Measurements from ENCODE around the gene PLS3. TPM values are rescaled to one million over a fixed set of nuclear protein-coding genes. Genes with fewer than 3 reads are reported as not detected.

PLS3 gene
- total and polyA plus RNA-seq, 2 of the 13 experiments (the other 11 are each of a cell fraction or from before 2014, with no cell fraction given) = 55.7 to 99.9 TPM

- Histone ChIP-seq H3K27me3 (ENCODE audit: control insufficient read depth in 1 of 2, insufficient read depth in 2 of 2, low read length in 2 of 2) (no peaks in the 10 kb centered on the region; a peak in 1 of 5 replicates), H3K27ac (ENCODE audit: extremely low read length, insufficient read depth, low read length) (peak overlapping the region; percentile 78), H3K36me3 (replicated peaks in 1 of 2; ENCODE audit: control insufficient read depth in 1 of 2, insufficient read depth in 2 of 2, low read length in 2 of 2) (no peaks in the 10 kb centered on the region), H3K4me1 (ENCODE audit: insufficient read depth, low read length) (peaks cover 37% of the 10 kb centered on the region), H3K79me2 (ENCODE audit: insufficient read depth, low read length) (peaks cover 32% of the 10 kb centered on the region), H3K9me3 (ENCODE audit: low read length) (no peaks in the 10 kb centered on the region), H3K4me3 (replicated peaks in 1 of 3; ENCODE audit: insufficient read depth in 1 of 3, low read depth in 2 of 3, low read length in 3 of 3) (peak overlapping the region; percentile 67 to 78 (median 69); a peak in 5 of 6 replicates), H2AFZ (ENCODE audit: low read length) (no peak overlapping the region), H3K4me2 (ENCODE audit: low read depth, low read length) (peak overlapping the region; percentile 73), H3K9ac (ENCODE audit: insufficient read depth, low read depth, low read length) (peak overlapping the region; percentile 75; the same call in 1 of the 2 replicates), H4K20me1 (ENCODE audit: insufficient read depth, low read length) (0 out of 2 replicates have a peak, but pooled peaks cover 3% of the 10 kb centered on the region)
- TF ChIP-seq LCORL (IDR thresholded peaks at IDR 0.05) = peak; percentile 69
- TF ChIP-seq LCORL (CRISPR knock-in tag; IDR thresholded peaks at IDR 0.05) = no peak
- 0 out of 4 replicates have a peak, but pooled peaks of 1 of the 2 experiments have one; percentile 6 for TF ChIP-seq EP300 (IDR thresholded peaks at IDR 0.05; ENCODE audit: low read depth in 2 of 2, low read length in 2 of 2)
- TF ChIP-seq EP300 (CRISPR knock-in tag; IDR thresholded peaks at IDR 0.05; ENCODE audit: borderline replicate concordance) = no peak
- no peak for TF ChIP-seq IRF2 (CRISPR knock-in tag; IDR thresholded peaks at IDR 0.05)
- peak; percentile 12; the same call in 1 of the 2 replicates for TF ChIP-seq ETV5 (CRISPR knock-in tag; IDR thresholded peaks at IDR 0.05; ENCODE audit: borderline replicate concordance)
- TF ChIP-seq YEATS4 (CRISPR knock-in tag; IDR thresholded peaks at IDR 0.05; ENCODE audit: borderline replicate concordance) = 0 out of 2 replicates have a peak, but pooled peaks have one; percentile 29
- TF ChIP-seq FOSL2 (CRISPR knock-in tag; IDR thresholded peaks at IDR 0.05) = peak; percentile 60; the same call in 1 of the 2 replicates
- no peak for TF ChIP-seq ZNF367 (CRISPR knock-in tag; IDR thresholded peaks at IDR 0.05; ENCODE audit: borderline replicate concordance)
- TF ChIP-seq CREB1 (IDR thresholded peaks at IDR 0.05) = peak; percentile 41; the same call in 1 of the 2 replicates
- no peak for TF ChIP-seq CREB1 (CRISPR knock-in tag; IDR thresholded peaks at IDR 0.05)
- TF ChIP-seq JDP2 (CRISPR knock-in tag; IDR thresholded peaks at IDR 0.05; ENCODE audit: borderline replicate concordance) = no peak
- TF ChIP-seq HDAC1 (CRISPR knock-in tag; IDR thresholded peaks at IDR 0.05) = peak; percentile 27; the same call in 1 of the 2 replicates
- 0 out of 2 replicates have a peak, but pooled peaks have one; percentile 13 for TF ChIP-seq ARID5B (CRISPR knock-in tag; IDR thresholded peaks at IDR 0.05)
- ATAC-seq (peak; percentile 27), DNase-seq (ENCODE audit: low spot score) (peak; percentile 63), FAIRE-seq (peak; percentile 44)
- CTCF ChIA-PET (ENCODE audit: low intra/inter-chr PET ratio, low total read pairs) = no interaction called here
- WGBS (ENCODE audit: low lambda C conversion rate) = 1% methylated on average over 9 of the region's 10 CpGs
- in situ Hi-C loops (cut with HindIII; ENCODE audit: extremely low pct_ligation_motif_present, low pct_unique_long_range_greater_than_20kb) (loop anchor here (5.0 kb wide), 1 partner anchor 228 kb away; no protein-coding TSS in a partner anchor), intact Hi-C loops (cut with micrococcal nuclease; ENCODE audit: unreplicated experiment) (loop anchor here (5.0 kb wide), 2 partner anchors 213 to 388 kb away; no protein-coding TSS in a partner anchor)
- POLR2A ChIA-PET = interaction anchor here (2.6 kb wide), 1 partner anchor 216 kb away, joined by 18 read pairs; no protein-coding TSS in a partner anchor
- no TSS peak for BruUV-seq (replicated peaks)
Measured at GRCh38 chrX:115560211-115560977, 580 bp upstream of the PLS3 start.
